Transverse colon (tissue), 4 donors: ENCODE data around the gene PGAP2. TPM values are rescaled to one million over a fixed set of nuclear protein-coding genes. Genes with fewer than 3 reads are reported as not detected.
A peak's percentile ranks its signal among the peaks of the same experiment; 100 is the strongest.

Experiments
- DNase-seq: peaks from one replicate; pipeline ENCODE4 v3.0.0-alpha.2; 2019
- H3K27ac ChIP-seq, 4 donors: fragments of 200-600 bp; sonication (generic); 2 replicates each; pipeline ENCODE4 v1.5.1; 2016 to 2018; ENCODE audit warnings: inconsistent platforms in 4 of 4
- H3K27me3 ChIP-seq: fragments of 200-600 bp; sonication (generic); 2 replicates; pipeline ENCODE4 v1.5.1; 2017; ENCODE audit warnings: inconsistent platforms
- H3K36me3 ChIP-seq, 4 donors: fragments of 200-600 bp; sonication (generic); 2 replicates each; pipeline ENCODE4 v1.5.1; 2017 to 2019; ENCODE audit warnings: inconsistent platforms in 4 of 4
- H3K4me1 ChIP-seq, 4 donors: fragments of 200-600 bp; sonication (generic); 2 replicates each; pipeline ENCODE4 v1.5.1; 2017 to 2020; ENCODE audit warnings: inconsistent platforms in 4 of 4
- H3K4me3 ChIP-seq, 4 donors: fragments of 200-600 bp; sonication (generic); 1 replicate in 1 of 4; 2 replicates in 3 of 4; pipeline versions ENCODE4 v1.5.1 to v1.6.1; 2017 to 2019; ENCODE audit warnings: inconsistent platforms in 4 of 4
- H3K9me3 ChIP-seq, 2 donors: fragments of 200-600 bp; sonication (generic); 2 replicates each; pipeline ENCODE4 v1.5.1; 2017 to 2019; ENCODE audit warnings: inconsistent platforms in 2 of 2
- CTCF ChIP-seq, 5 experiments: fragments of 200-600 bp in 3 of 5; fragments of 450-650 bp in 2 of 5; sonication (generic) in 3 of 5; IDR thresholded peaks; 1 replicate in 2 of 5; 2 replicates in 3 of 5; pipeline ENCODE4 v1.5.1; 2016 to 2017; ENCODE audit warnings: antibody characterized with exemption in 5 of 5, inconsistent platforms in 3 of 5, mild to moderate bottlenecking in 2 of 5, moderate library complexity in 1 of 5
- EP300 ChIP-seq: sonication (generic); formaldehyde crosslinking; IDR thresholded peaks from one replicate; pipeline ENCODE4 v1.6.1; 2017; ENCODE audit warnings: antibody characterized with exemption, low read depth
- POLR2A ChIP-seq: fragments of 450-650 bp; IDR thresholded peaks from one replicate; pipeline ENCODE4 v1.6.1; 2016; ENCODE audit warnings: antibody characterized with exemption, mild to moderate bottlenecking, moderate library complexity
- POLR2AphosphoS5 ChIP-seq, 3 donors: sonication (generic); formaldehyde crosslinking; IDR thresholded peaks; one replicate each; pipeline ENCODE4 v1.6.1; 2016; ENCODE audit warnings: antibody characterized with exemption in 3 of 3
- WGBS, 2 donors: methylation state at CpG; one replicate each; pipeline ENCODE4 v1.1.5; 2018; ENCODE audit warnings: low coverage in 1 of 2; 5-methylcytosine and 5-hydroxymethylcytosine counted together
- in situ Hi-C, 4 donors: fragments of 200-750 bp; cut with MboI; loops; one replicate each; pipeline versions ENCODE4 v1.15.0 to v1.15.1; 2017; ENCODE audit warnings: low sequenced_read_pairs in 3 of 4, low pct_ligation_motif_present in 1 of 4, low pct_unique_long_range_greater_than_20kb in 1 of 4
- intact Hi-C: fragments of 100-400 bp; cut with DNase I; formaldehyde crosslinking; loops from one replicate; pipeline ENCODE4 v1.15.1; 2023; ENCODE audit warnings: low total_unique reads
- total RNA-seq, 4 donors: library from RNA; depleted of rRNA; stranded (reverse); fragments of >200 nt; gene quantifications; one replicate each; pipeline ENCODE4 v1.1.0, GENCODE V29; 2016

The PGAP2 gene
- total RNA-seq, 4 donors from 2014 or later, result 8.2 to 41.1 (median 37.9) TPM

- Histone ChIP-seq H3K4me1 (no peaks in the 10 kb centered on the region), H3K27me3 (no peaks in the 10 kb centered on the region), H3K27ac (no peak overlapping the region), H3K36me3 (peaks cover 0 to 79% (median 37%) of the 10 kb centered on the region in 4 donors), H3K4me3 (no peak overlapping the region), H3K9me3 (no peaks in the 10 kb centered on the region)
- no peak for DNase-seq
- WGBS, 2 donors, result 73 to 77% methylated on average over 7 of the region's 7 CpGs
- no peak for TF ChIP-seq CTCF (IDR thresholded peaks at IDR 0.05)
- TF ChIP-seq POLR2A, result no peak
- TF ChIP-seq POLR2AphosphoS5 (IDR thresholded peaks at IDR 0.05), result no peak
- TF ChIP-seq EP300, result no peak
- in situ Hi-C loops (no loop called here), intact Hi-C loops (no loop called here)
Measured at GRCh38 chr11:3775736-3776406, 32.5 kb upstream of the PGAP2 start.

- intact Hi-C loops, result no loop called here
- in situ Hi-C loops, result no loop called here
Measured at GRCh38 chr11:3781423-3781822, 26.9 kb upstream of the PGAP2 start.

GRCh38 chr11:3782963-3783362 is 25.4 kb upstream of the PGAP2 start:
- Histone ChIP-seq H3K4me1 (peaks cover 0 to 44% (median 6%) of the 10 kb centered on the region in 4 donors), H3K27me3 (no peaks in the 10 kb centered on the region), H3K27ac (peak overlapping the region in 1 of 4 donors; percentile 12), H3K4me3 (no peak overlapping the region), H3K9me3 (no peaks in the 10 kb centered on the region), H3K36me3 (peaks cover 0 to 24% (median 8%) of the 10 kb centered on the region in 4 donors)
- 86 to 89% methylated on average over 1 to 5 of the region's 5 CpGs for WGBS, 2 donors
- no peak for DNase-seq
- intact Hi-C loops (no loop called here), in situ Hi-C loops (no loop called here)
- no peak for TF ChIP-seq POLR2AphosphoS5 (IDR thresholded peaks at IDR 0.05)

More at GRCh38 chr11:3781423-3781822, 26.9 kb upstream of the PGAP2 start:
- Histone ChIP-seq H3K27me3 (no peaks in the 10 kb centered on the region), H3K4me3 (no peak overlapping the region), H3K4me1 (peaks cover 0 to 33% (median 4%) of the 10 kb centered on the region in 4 donors), H3K27ac (no peak overlapping the region), H3K36me3 (peaks cover 0 to 38% (median 14%) of the 10 kb centered on the region in 4 donors), H3K9me3 (no peaks in the 10 kb centered on the region)
- WGBS, 2 donors, result 33 to 42% methylated on average over 2 of the region's 2 CpGs
- no peak for DNase-seq
- TF ChIP-seq POLR2A (no peak), EP300 (no peak), POLR2AphosphoS5 (IDR thresholded peaks at IDR 0.05) (no peak), CTCF (IDR thresholded peaks at IDR 0.05) (no peak)

GRCh38 chr11:3783611-3784010 is 24.7 kb upstream of the PGAP2 start:
- in situ Hi-C loops, result no loop called here
- H3K27ac ChIP-seq, result peak overlapping the region in 1 of 4 donors; percentile 12
- WGBS, 2 donors, result 64 to 93% methylated on average over 4 of the region's 4 CpGs
- no peak for DNase-seq
- TF ChIP-seq EP300 (no peak), POLR2A (no peak), POLR2AphosphoS5 (IDR thresholded peaks at IDR 0.05) (no peak), CTCF (IDR thresholded peaks at IDR 0.05) (no peak)
- H3K36me3 ChIP-seq, result peaks cover 0 to 18% (median 5%) of the 10 kb centered on the region in 4 donors
- no peaks in the 10 kb centered on the region for H3K9me3 ChIP-seq
- H3K4me1 ChIP-seq, result peaks cover 0 to 47% (median 6%) of the 10 kb centered on the region in 4 donors
- intact Hi-C loops, result no loop called here
- H3K4me3 ChIP-seq, result no peak overlapping the region
- H3K27me3 ChIP-seq, result no peaks in the 10 kb centered on the region
